ENCODE measurements around the gene TMEFF2.
"Not testable (repeated sequence)": the region's sequence is repeated elsewhere in the genome, so short reads cannot be mapped to it uniquely, and the experiment has no call there.

Gene TMEFF2

DNA sequence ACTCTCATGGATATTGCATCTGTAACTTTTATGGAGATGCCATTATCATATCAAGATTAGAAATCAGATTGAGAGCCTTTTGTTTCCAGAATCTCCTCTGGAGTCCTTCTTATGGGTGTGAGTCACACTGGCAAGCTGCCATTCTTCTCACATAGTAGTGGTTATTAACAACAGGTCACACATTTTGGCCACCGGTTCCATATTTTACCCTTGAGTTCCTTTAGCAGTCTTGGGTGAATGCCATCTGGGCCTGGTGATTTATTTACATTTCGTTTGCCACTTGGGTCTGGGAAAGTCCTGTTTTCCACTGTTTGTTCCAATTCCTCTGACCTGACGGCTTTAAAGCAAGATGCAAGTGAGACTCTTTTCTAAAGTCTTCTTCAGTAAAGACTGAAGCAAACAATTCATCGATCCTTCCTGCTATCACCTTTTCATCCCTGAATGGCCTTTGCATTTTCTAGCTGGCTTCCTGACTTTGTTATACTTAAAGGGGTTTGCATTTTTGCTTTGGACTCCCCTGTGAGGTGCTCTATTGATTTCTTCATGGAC, 267.3 kb downstream of the TMEFF2 start:
- DNase-seq, result no peak

DNA sequence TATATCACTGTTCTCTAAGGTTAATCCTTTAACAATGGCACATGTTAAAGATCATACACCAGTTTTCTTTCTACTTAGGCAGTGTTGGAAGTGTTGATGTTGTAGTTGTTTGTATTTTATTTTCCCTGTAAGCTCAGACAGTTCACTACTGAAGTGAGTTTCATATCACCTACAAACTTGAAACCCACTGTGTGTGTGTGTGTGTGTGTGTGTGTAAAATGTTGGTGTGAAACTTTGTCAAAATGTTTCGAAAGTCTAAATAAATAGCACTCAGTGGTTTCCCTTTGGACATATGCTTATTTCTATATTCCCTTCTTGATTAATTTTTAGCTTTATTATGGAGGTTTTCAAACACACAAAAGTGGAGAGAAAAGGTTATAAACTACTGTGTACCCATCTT, 268.1 kb downstream of the TMEFF2 start:
- DNase-seq, result no peak

DNA sequence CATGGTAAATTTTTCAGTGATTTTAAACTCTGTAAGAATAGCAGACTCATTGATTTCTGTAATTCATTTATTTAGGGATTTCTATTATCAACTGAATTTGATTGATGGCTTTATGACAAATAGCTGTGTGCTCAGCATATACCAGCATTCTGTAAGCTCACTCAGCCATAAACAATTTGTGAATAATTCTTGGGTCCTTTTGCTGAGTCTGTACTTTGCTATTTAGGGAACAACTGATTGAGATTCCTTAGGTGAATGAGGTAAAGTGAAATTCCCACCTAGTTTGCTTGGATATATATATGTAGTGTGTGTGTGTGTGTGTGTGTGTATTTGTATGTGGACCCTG, 271.1 kb downstream of the TMEFF2 start:
- DNase-seq, result no peak

DNA sequence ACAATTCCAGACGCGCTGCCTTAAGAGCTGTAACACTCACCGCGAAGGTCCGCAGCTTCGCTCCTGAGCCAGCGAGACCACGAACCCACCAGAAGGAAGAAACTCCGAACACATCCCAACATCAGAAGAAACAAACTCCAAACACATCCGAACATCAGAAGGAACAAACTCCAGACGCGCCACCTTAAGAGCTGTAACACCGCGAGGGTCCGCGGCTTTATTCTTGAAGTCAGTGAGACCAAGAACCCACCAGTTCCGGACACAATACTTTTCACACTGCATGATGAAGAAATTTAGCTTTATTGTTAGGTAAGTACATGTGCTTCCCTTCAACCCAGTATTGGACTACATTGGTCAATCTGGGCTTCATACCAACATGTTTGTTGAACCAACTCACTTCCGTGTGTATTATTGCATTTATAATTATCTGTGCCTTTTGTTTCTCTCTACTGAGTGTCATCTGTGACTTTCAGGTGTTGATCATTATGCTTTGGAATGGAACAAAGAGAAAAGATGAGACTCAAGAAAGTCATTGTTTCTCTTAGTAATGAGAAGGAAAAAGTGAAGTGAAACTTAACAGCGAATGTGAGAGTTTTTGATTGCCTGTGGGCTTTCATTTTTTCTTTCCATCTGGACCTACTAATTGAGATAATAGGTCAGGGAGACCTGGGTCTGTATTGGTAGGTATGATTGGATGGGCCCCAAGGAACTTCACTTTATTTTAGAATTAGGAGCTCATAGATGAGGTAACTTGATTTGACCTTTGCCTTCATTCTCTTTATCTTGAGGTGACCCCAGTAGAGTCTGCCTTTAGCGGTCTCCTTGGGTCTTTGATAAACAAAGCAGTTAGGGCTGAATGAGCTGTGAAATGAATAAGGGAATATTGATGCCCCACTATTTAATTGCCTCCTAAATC, 271.7 kb downstream of the TMEFF2 start:
- no peak for DNase-seq

DNA sequence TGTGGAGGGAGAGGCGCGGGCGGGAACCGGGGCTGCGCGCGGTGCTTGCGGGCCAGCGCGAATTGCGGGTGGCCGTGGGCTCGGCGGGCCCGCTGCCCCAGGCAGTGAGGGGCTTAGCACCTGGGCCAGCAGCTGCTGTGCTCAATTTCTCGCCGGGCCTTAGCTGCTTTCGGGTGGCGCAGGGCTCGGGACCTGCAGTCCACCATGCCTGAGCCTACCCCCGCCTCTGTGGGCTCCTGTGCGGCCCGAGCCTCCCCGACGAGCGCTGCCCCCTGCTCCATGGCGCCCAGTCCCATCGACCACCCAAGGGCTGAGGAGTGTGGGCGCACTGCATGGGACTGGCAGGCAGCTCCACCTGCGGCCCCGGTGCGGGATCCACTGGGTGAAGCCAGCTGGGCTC, 273.1 kb downstream of the TMEFF2 start:
- DNase-seq, result not testable (repeated sequence)

DNA sequence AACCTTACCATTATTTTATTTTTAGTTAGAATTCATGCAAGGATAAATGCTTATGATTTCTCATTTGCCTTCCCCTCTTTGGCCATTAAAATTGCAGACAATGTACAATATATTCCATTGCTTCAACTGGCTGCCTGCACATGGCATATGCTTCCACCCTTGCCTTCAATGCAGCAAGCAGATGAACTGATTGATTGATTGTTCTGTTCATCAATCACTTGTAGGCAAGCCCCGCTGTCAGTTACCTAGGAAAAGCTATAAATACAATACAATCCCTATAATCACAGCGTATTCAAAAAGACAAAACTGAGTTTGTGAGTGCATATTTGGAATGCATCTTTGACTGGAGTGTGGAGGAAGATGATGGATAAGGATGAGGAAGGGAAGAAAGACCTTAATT, 274.2 kb downstream of the TMEFF2 start:
- no peak for DNase-seq

DNA sequence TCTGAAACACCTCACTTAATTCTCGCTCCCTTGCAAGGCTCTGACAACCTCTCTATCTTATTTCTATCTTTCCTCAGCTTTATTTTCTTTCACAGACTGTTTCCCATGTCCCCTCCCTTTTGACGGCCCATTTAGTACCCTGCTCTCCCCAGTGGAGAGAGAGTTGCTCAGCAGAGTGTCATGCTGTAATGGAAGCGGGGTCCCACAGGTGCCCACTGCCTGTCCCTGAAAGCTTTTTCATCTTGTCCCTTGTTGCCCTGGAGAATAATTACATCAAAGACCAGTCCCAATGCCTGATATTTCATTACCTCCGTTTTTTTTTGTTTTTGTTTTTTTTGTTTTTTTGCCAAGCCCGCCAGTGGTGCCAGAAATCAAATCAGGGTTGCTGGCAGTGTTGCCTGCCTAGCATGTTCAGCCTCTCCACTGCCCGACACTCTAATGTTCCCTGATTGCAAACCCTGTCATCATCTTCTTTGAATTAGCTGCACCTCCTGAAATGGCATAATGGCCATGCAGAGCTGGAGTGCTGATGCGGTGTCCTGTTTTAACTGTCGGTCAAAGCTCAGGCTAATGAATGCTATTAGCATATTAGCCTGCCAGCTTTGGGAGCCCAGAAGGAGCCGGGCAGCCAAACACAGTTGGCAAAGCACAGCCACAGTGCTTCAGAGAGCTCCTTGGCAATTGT, 276.6 kb downstream of the TMEFF2 start:
- no peak for DNase-seq

DNA sequence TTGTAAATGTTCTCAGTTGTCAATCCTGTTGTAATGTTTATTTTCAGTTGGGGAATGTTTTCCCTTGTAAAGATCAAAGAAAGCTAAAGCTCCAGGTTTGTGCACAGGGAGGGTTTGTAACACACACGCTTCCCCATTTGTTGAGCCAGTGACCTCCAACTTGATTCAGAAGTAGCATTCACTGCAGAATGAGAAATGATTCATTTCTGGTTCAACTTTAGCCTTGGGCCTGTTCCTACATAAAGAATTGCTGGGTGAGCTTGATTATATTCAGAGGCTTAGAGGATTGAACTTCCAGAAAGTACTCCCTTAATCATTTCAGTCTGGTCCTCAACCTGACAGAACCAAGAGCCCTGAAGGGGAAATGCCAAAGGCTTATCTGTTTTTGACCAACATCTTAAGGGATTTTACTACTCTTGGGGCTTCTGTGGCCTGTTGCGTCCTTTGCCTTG, 277.3 kb downstream of the TMEFF2 start:
- no peak for DNase-seq

DNA sequence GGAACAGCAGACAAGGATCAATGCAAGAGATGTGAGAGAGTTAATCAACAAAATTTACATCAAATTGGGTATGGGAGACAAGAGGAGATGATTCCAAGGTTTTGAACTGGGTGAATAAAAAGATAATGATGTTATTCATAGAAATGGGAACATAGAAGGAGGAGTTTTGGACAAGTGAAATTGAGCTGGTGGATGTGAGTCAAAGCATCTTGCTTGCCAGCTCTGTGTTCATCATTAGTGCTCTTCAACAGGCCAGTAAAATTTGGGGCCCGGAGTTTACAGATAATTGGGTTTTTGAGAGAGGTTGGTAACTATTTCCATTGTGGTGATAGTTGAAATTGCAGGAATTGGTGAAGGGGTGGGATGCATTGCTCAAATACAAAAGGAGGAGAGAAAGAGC, 277.9 kb downstream of the TMEFF2 start:
- no peak for DNase-seq

DNA sequence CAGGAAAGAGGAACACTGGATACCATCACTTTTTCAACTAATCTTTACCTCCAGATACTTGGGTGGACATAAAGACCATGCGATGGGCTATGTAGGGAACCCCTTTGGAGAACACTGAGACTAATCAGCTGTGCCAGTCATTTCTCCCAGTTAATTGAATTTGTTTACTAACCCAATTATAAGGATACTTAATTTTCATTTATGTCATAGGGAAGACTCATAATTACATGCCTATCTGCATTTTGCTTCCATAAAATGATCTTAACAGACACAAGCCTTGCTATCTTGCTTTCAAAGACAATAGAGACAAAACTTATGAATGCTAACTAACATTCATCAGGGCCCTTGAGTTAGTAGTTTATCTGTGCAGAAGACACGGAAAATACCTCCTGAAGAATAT, 279.0 kb downstream of the TMEFF2 start:
- no peak for DNase-seq

DNA sequence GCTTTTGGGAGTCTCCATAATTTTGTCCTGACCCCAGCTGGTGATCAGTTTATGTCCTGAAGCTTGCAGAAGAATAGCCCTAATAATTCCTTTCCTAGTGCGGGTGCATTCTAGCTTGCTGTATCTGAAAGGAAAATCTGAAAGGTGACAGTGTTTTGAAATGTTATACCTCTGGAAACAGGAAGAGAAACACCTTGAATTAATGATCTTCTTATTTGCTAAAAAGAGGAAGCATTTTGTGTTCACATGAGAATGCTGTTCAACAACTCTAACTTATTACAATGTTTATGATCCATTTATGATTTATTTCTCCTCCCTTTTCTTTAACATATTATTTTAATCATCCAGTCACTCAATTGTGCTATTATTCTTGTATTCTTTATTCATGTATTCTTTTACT, 280.9 kb downstream of the TMEFF2 start:
- DNase-seq, result no peak

DNA sequence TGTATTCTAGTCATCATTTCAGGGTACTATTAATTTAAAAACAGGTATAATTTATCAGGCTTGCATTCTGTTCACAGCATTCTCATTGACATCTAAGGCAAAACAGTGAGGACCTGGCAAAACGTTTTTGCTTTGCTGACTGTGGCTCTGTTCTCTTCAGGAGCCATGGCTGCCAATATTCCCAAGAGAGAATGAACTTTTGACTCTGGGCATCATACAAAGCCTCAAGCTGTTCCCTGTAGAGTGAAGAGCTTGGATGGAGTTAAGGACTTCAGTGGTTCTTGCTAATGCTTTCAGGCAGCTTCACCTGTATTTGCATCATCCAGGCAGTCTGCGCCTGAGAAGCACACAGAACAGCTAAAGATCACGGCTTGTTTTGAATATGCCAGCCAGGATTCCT, 282.0 kb downstream of the TMEFF2 start:
- no peak for DNase-seq

DNA sequence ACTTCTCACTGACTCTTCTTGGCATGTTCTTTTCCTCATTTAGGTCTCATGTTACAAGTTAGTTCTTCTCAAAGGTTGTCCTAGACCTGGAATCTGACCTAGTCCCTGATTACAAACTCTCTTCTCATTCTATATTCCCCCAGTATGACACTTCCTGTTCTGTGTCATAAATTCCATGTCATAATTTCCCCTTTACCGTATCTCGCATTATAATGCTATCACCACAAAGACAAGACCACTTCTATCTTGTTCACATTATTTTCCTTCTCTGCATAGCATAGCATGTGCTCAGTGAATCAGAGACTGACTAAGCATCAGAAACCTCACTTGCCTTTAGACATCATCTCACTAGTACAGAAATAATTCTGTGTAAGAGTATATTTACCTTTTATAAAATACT, 284.2 kb downstream of the TMEFF2 start:
- DNase-seq, result no peak

DNA sequence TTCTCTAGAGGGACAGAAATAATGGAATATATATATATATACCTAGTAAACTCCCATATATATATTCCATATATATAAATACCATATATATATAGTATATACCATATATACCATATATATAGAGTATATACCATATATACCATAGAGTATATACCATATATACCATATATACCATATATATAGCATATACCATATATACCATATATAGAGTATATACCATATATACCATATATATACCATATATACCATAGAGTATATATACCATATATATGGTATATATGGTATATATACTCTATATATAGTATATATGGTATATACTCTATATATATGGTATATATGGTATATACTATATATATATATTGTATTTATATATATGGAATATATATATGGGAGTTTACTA, 285.9 kb downstream of the TMEFF2 start:
- DNase-seq, result no peak

DNA sequence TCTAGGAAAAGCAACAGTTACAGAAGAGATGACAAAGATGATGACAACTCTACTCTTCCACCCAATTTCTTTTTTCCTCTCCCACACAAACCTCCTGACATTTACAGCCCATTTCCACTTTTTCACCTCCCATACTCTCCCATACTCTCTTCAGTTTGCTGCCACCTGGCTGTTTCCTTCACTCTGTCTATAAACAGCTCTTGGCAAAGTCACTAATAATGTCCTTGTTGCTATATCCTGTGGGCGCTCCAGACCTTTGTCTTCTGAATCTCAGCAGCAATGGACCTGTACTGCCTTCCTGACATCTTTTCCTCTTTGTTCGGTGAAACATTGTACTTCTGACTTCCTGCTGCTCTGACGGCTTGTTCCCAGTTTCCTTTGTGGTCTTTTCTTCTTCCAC, 287.2 kb downstream of the TMEFF2 start:
- DNase-seq, result no peak

DNA sequence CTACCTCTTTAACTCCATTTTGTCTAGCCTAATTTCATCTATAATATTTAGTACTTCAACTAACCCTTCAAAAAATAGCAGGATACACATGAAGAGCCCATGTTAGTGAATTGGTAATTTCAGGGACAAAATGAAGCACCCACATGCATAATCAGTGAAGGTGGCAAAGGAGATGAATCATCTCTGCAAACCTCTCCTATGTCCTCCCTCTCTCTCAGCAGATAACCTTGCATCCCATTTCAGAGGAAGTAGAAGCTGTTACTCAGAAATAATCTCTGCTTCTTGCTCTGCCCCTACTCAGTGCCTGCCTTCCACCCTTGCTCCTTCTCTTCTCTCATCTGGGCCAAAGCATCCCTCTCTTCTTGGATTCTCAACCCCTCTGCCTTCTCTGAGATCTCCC, 287.6 kb downstream of the TMEFF2 start:
- no peak for DNase-seq

DNA sequence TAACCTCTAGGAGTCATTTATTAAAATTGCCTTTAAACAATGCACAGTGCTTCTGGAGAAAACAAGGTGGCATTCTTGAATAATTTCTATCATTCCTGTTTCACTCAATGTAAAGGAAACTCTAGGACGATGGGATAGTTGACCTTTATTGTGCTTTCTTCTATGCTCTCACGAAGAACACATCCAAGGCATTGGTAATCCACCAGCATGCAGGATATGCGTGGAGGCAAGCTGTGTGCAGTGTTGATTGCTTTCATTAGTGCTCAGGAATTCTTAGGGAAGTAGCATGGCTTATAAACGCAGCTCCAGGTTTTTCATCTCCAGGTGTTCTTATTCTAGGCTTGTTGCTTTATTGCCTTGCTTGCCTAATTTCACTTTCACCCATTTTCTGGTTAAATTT, 289.4 kb downstream of the TMEFF2 start:
- no peak for DNase-seq

DNA sequence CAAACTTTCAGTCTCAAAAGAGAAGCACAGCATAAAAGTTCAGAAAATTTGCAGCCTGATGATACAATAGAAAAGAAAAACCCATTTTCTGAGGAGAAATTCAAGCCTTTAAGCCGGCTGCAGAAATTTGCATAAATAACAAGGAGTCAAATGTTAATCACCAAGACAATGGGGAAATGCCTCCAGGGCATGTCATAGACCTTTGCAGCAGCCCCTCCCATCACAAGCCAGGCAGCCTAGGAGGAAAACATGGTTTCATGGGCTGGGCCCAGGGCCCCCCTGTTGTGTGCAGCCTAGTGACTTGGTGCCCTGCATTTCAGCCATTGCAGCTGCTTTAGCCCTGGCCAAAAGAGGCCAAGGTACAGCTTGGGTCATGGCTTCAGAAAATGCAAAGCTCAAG, 293.7 kb downstream of the TMEFF2 start:
- DNase-seq, result no peak

DNA sequence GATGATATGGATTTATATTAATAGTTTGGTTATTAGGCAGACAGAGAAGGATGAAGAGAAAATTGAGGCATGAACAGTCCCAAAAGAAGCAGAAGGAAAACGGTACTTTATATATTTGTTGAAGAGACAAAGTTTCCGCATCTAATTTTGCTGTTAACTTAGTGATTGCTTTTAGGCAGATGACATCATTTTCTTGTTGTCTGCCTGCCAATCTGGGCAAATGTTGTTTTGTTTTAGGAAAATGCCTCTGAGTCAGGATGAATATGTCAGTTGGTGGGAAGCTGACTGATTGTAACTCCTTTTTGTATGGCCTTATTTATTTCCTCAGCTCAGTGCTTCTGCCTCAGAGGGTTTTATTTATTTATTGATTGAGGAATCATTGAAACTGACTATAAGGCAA, 295.3 kb downstream of the TMEFF2 start:
- no peak for DNase-seq

Measured in effector CD8-positive, alpha-beta T cell (primary cell).